ENCODE data around the gene PI4KA. TPM values are rescaled to one million over a fixed set of nuclear protein-coding genes. Genes with fewer than 3 reads are reported as not detected.
"Not testable (repeated sequence)": the region's sequence is repeated elsewhere in the genome, so short reads cannot be mapped to it uniquely, and the experiment has no call there.

PI4KA gene
- total RNA-seq, 4 donors from 2014 or later = 42.5 to 81.3 (median 66.1) TPM

- intact Hi-C loops (cut with DNase I; ENCODE audit: low total_unique reads) = no loop called here
- TF ChIP-seq POLR2A (IDR thresholded peaks at IDR 0.05) (no peak), CTCF (IDR thresholded peaks at IDR 0.05) (no peak)
- H3K4me3 ChIP-seq (ENCODE audit: low read depth, poor library complexity, severe bottlenecking) = no peak overlapping the region
- no peak for DNase-seq (ENCODE audit: low spot score in 2 of 2)
- 96% methylated on average over 4 of the region's 4 CpGs for WGBS, 2 donors
Observed at GRCh38 chr22:20774882-20775281, 83.7 kb downstream of the PI4KA start.

GRCh38 chr22:20773793-20774212, 84.8 kb downstream of the PI4KA start, which contains the start of gene SERPIND1:
Gene SERPIND1, plus strand, starts transcription at chr22:20774113. Its CDS starts 5,200 bp downstream, at chr22:20779313.
- intact Hi-C loops (cut with DNase I; ENCODE audit: low total_unique reads) = no loop called here
- TF ChIP-seq POLR2A (IDR thresholded peaks at IDR 0.05) (no peak), CTCF (IDR thresholded peaks at IDR 0.05) (no peak)
- H3K4me3 ChIP-seq (ENCODE audit: low read depth, poor library complexity, severe bottlenecking) = no peak within 1 kb of the TSS
- no peak for DNase-seq (ENCODE audit: low spot score in 2 of 2)
- 94 to 98% methylated on average over 4 of the region's 4 CpGs for WGBS, 2 donors

GRCh38 chr22:20771918-20772625, 86.5 kb downstream of the PI4KA start:
- intact Hi-C loops (cut with DNase I; ENCODE audit: low total_unique reads) = no loop called here
- TF ChIP-seq POLR2A (IDR thresholded peaks at IDR 0.05) = no peak
- TF ChIP-seq CTCF (IDR thresholded peaks at IDR 0.05) = no peak
- H3K4me3 ChIP-seq (ENCODE audit: low read depth, poor library complexity, severe bottlenecking) = no peak overlapping the region
- 89% methylated on average over 9 of the region's 9 CpGs for WGBS, 2 donors
- DNase-seq (ENCODE audit: low spot score in 2 of 2) = no peak

- H3K4me3 ChIP-seq (ENCODE audit: low read depth, poor library complexity, severe bottlenecking); intact Hi-C loops (cut with DNase I; ENCODE audit: low total_unique reads); DNase-seq (ENCODE audit: low spot score in 2 of 2): not testable (repeated sequence)
- 85 to 91% methylated on average over 9 of the region's 9 CpGs for WGBS, 2 donors
Observed at GRCh38 chr22:20769496-20769826, 89.2 kb downstream of the PI4KA start.

GRCh38 chr22:20766530-20766929, 92.1 kb downstream of the PI4KA start:
- DNase-seq (ENCODE audit: low spot score in 2 of 2) = no peak
- intact Hi-C loops (cut with DNase I; ENCODE audit: low total_unique reads) = no loop called here
- 94 to 96% methylated on average over 7 of the region's 7 CpGs for WGBS, 2 donors
- no peak overlapping the region for H3K4me3 ChIP-seq (ENCODE audit: low read depth, poor library complexity, severe bottlenecking)
- TF ChIP-seq CTCF (IDR thresholded peaks at IDR 0.05) (no peak), POLR2A (IDR thresholded peaks at IDR 0.05) (no peak)

- 84 to 90% methylated on average over 2 of the region's 2 CpGs for WGBS, 2 donors
- no peak for DNase-seq (ENCODE audit: low spot score in 2 of 2)
- intact Hi-C loops (cut with DNase I; ENCODE audit: low total_unique reads) = no loop called here
- no peak overlapping the region for H3K4me3 ChIP-seq (ENCODE audit: low read depth, poor library complexity, severe bottlenecking)
- TF ChIP-seq POLR2A (IDR thresholded peaks at IDR 0.05) = no peak
- no peak for TF ChIP-seq CTCF (IDR thresholded peaks at IDR 0.05)
Observed at GRCh38 chr22:20765938-20766337, 92.7 kb downstream of the PI4KA start.
